Caco-2 (cell line): Measurements from ENCODE around the gene CCDC71. TPM values are rescaled to one million over a fixed set of nuclear protein-coding genes. Genes with fewer than 3 reads are reported as not detected.

Experiments used
- BruUV-seq: library from RNA; stranded (reverse); fragments of 400-500 nt; replicated peaks from 2 replicates; lab custom pipeline; 2021; lab: Mats Ljungman, UMichigan
- CTCF ChIA-PET: fragments of 300-600 bp; sonication (Branson Sonifier 250); formaldehyde crosslinking; loops from one replicate; lab custom pipeline; 2022; ENCODE audit warnings: antibody characterized with exemption; lab: Charles Lee
- POLR2A ChIA-PET: fragments of 300-600 bp; sonication (Branson Sonifier 250); formaldehyde crosslinking; loops from one replicate; lab custom pipeline; 2022; ENCODE audit warnings: antibody characterized with exemption; lab: Charles Lee
- DNase-seq, 2 experiments: peaks; one replicate each; pipeline versions ENCODE4 v3.0.0 to v3.0.0-alpha.2; 2020 to 2022
- H3K27me3 ChIP-seq: replicated peaks from 2 replicates; pipeline ENCODE4 v1.6.0; 2011; ENCODE audit warnings: low read length; ENCODE audit not compliant: control insufficient read depth, insufficient read depth
- H3K36me3 ChIP-seq: 2 replicates; pipeline ENCODE4 v1.5.1; 2011; ENCODE audit warnings: low read length; ENCODE audit not compliant: control insufficient read depth, insufficient read depth
- H3K4me1 ChIP-seq: fragments of 250-450 bp; sonication (Bioruptor Pico); 2 replicates; pipeline ENCODE4 v1.5.1; 2020; ENCODE audit warnings: mild to moderate bottlenecking
- H3K4me3 ChIP-seq: 2 replicates; pipeline ENCODE4 v1.5.1; 2011; ENCODE audit warnings: low read depth, mild to moderate bottlenecking, control low read depth, low read length
- H3K9me3 ChIP-seq: fragments of 250-450 bp; sonication (Bioruptor Pico); 2 replicates; pipeline ENCODE4 v1.5.1; 2020; ENCODE audit warnings: mild to moderate bottlenecking, moderate library complexity
- H3K27ac Mint-ChIP-seq: one replicate; pipeline ENCODE4 v1.8.0; 2022; ENCODE audit warnings: mixed read lengths; ENCODE audit not compliant: unreplicated experiment
- H3K27me3 Mint-ChIP-seq: one replicate; pipeline ENCODE4 v1.8.0; 2022; ENCODE audit warnings: mixed read lengths; ENCODE audit not compliant: insufficient read depth, unreplicated experiment
- H3K36me3 Mint-ChIP-seq: one replicate; pipeline ENCODE4 v1.8.0; 2022; ENCODE audit warnings: mild to moderate bottlenecking, mixed read lengths; ENCODE audit not compliant: insufficient read depth, unreplicated experiment
- H3K4me1 Mint-ChIP-seq: one replicate; pipeline ENCODE4 v1.8.0; 2022; ENCODE audit warnings: low read depth, mixed read lengths; ENCODE audit not compliant: unreplicated experiment
- H3K4me3 Mint-ChIP-seq: one replicate; pipeline ENCODE4 v1.8.0; 2022; ENCODE audit warnings: mild to moderate bottlenecking, moderate library complexity, mixed read lengths; ENCODE audit not compliant: unreplicated experiment
- H3K9me3 Mint-ChIP-seq: one replicate; pipeline ENCODE4 v1.8.0; 2022; ENCODE audit warnings: mixed read lengths; ENCODE audit not compliant: unreplicated experiment
- CTCF ChIP-seq, 2 experiments: fragments of 200-600 bp in 1 of 2; IDR thresholded peaks; 1 replicate in 1 of 2; 2 replicates in 1 of 2; pipeline versions ENCODE4 v1.5.1 to v1.8.0; 2011 to 2022; ENCODE audit warnings: antibody characterized with exemption in 1 of 2, control low read depth in 1 of 2, inconsistent platforms in 1 of 2, low read depth in 1 of 2, low read length in 1 of 2, mild to moderate bottlenecking in 1 of 2, moderate library complexity in 1 of 2; ENCODE audit not compliant: insufficient read depth in 1 of 2, severe bottlenecking in 1 of 2, unreplicated experiment in 1 of 2
- intact Hi-C: fragments of 100-400 bp; cut with micrococcal nuclease; formaldehyde crosslinking; loops from one replicate; pipeline ENCODE4 v1.10.0; 2022; ENCODE audit not compliant: unreplicated experiment
- total RNA-seq: library from RNA; stranded (reverse); gene quantifications from 2 replicates; pipeline ENCODE4 v1.2.3, GENCODE V29; 2022

Gene CCDC71
- total RNA-seq, 1 experiment from 2014 or later, result 15.9 TPM

DNA sequence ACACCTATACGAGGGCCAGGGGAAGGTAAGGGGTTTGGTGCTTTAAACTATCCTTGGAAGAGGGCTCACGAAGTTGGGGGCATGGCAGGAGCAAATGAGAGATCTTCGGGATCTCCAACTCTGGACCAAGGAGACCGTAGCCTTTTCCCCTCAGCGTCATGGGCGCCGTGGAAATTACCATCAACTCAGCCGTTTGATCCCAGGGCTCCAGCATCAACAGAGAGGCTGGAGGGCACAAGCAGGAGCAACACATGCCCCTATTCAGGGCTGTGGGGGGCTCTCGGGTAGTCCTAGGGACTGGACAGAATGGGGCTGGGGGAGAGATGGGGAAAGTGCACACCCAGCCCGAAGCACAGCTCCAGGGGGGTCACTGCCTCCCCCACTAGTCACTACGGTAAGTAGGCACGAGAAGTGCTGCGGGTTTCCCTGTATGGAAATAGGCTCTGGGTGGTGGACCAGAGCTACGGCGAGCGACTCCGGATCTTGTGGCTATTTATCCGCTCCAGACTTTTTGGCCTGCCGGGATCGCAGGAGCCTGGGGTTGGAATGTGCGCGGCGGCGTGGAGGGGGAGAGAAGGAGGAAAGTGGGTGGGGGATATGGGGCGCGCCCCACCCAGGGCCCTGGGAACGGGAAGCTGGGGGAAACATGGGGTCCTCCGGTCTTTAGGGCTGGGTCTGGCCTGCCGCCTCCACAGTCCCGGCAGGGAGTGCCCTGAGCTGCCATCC, 32.7 kb downstream of the CCDC71 start:
- peak overlapping the region; percentile 93 for H3K4me3 Mint-ChIP-seq
- H3K4me1 ChIP-seq, result peaks cover 15% of the 10 kb centered on the region
- peak; percentile 86 to 90 for DNase-seq
- no peak for TF ChIP-seq CTCF (IDR thresholded peaks at IDR 0.05; ENCODE audit: insufficient read depth in 1 of 2, low read depth in 1 of 2, low read length in 1 of 2, severe bottlenecking in 1 of 2, unreplicated experiment in 1 of 2)
- H3K9me3 ChIP-seq, result no peaks in the 10 kb centered on the region
- POLR2A ChIA-PET, result interaction anchor here (0.5 to 3.1 kb wide), 4 partner anchors 13 to 207 kb away, joined by 4 to 27 read pairs (median 8); partner anchors contain the start of genes NDUFAF3, QRICH1, USP19 and USP4
- H3K27ac Mint-ChIP-seq, result peak overlapping the region; percentile 90
- no peaks in the 10 kb centered on the region for H3K9me3 Mint-ChIP-seq
- BruUV-seq, result no TSS peak
- peaks cover 3% of the 10 kb centered on the region; the same call in 1 of the 2 replicates for H3K36me3 ChIP-seq
- H3K27me3 ChIP-seq, result no peaks in the 10 kb centered on the region
- peak overlapping the region; percentile 66 for H3K4me3 ChIP-seq
- H3K36me3 Mint-ChIP-seq, result peaks cover 26% of the 10 kb centered on the region
- H3K27me3 Mint-ChIP-seq, result no peaks in the 10 kb centered on the region
- CTCF ChIA-PET, result interaction anchor here (0.6 to 2.0 kb wide), 6 partner anchors 12 to 447 kb away, joined by 3 to 15 read pairs (median 5); partner anchors contain the start of genes NCKIPSD, NDUFAF3, QRICH1 and USP19
- H3K4me1 Mint-ChIP-seq, result peaks cover 13% of the 10 kb centered on the region
- intact Hi-C loops, result loop anchor here (1.0 kb wide), 2 partner anchors 25 to 39 kb away; partner anchors contain the start of gene QRICH1

DNA sequence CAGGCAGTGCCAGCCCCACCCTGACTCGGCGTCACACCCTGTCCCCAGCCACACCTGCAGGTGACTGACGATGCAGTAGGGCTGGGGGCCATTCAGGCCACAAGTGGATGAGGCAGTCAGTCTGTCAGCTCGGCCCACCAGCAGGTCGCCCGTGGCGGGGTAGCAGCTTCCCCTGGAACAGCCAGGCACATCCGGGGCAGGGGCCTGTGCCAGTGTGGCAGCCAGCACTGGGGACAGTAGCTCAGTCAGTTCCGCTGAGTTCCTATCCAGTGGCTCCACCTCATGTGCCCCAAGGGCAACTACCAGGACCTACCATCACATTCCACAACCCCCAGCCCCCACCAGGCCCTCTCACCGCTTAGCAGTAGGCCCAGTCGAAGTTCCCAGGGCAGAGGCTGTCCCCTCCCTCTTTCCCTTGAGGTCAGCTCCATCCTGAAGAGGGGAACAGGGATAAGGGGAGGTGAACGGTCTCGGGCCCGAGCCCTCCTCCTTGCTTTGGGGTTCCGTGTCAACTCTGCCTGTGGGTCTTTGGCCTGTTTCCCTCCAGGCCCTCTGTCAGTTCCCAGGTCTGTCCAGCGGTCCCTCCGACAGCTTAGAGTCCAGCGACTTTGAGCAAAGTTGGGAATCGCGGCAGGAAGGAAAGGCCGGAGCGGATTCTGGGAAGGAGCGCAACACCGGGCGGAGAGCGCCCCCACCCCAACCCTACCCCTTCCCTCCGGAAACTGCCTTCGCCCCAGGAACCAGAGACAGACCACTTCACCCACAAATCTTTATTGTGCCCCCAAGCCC, 33.5 kb downstream of the CCDC71 start, which contains the start of gene LAMB2:
Gene LAMB2, minus strand, starts transcription at position 614 of the 789 bp plus-strand sequence. Its CDS starts 183 bp downstream, at position 431.
- TF ChIP-seq CTCF (IDR thresholded peaks at IDR 0.05; ENCODE audit: insufficient read depth in 1 of 2, low read depth in 1 of 2, low read length in 1 of 2, severe bottlenecking in 1 of 2, unreplicated experiment in 1 of 2), result peak in 1 of 2 experiments; percentile 53
- Mint-ChIP-seq H3K27me3 (no peaks in the 10 kb centered on the region), H3K27ac (peak within 1 kb of the TSS; percentile 90), H3K4me3 (peak within 1 kb of the TSS; percentile 93), H3K9me3 (no peaks in the 10 kb centered on the region), H3K36me3 (peaks cover 26% of the 10 kb centered on the region), H3K4me1 (peaks cover 13% of the 10 kb centered on the region)
- POLR2A ChIA-PET, result interaction anchor here (0.5 to 3.1 kb wide), 8 partner anchors 12 to 296 kb away, joined by 3 to 27 read pairs (median 4); partner anchors contain the start of genes IMPDH2, NDUFAF3, NICN1 and QRICH1
- peak; percentile 87 to 88 for DNase-seq
- Histone ChIP-seq H3K36me3 (peaks cover 3% of the 10 kb centered on the region; the same call in 1 of the 2 replicates), H3K9me3 (no peaks in the 10 kb centered on the region), H3K27me3 (no peaks in the 10 kb centered on the region), H3K4me3 (peak within 1 kb of the TSS; percentile 66), H3K4me1 (peaks cover 15% of the 10 kb centered on the region)
- CTCF ChIA-PET, result interaction anchor here (1.0 to 2.0 kb wide), 5 partner anchors 12 to 447 kb away, joined by 4 to 15 read pairs (median 6); partner anchors contain the start of genes NCKIPSD, NDUFAF3, QRICH1 and USP19
- intact Hi-C loops, result loop anchor here (1.0 kb wide), 3 partner anchors 12 to 38 kb away; partner anchors contain the start of genes QRICH1 and USP19
- TSS peak; percentile 81 for BruUV-seq
